Measurements from ENCODE around the gene GEMIN7. TPM values are rescaled to one million over a fixed set of nuclear protein-coding genes. Genes with fewer than 3 reads are reported as not detected.

The GEMIN7 gene
- total RNA-seq, 1 experiment from 2014 or later = 46.0 TPM

DNA sequence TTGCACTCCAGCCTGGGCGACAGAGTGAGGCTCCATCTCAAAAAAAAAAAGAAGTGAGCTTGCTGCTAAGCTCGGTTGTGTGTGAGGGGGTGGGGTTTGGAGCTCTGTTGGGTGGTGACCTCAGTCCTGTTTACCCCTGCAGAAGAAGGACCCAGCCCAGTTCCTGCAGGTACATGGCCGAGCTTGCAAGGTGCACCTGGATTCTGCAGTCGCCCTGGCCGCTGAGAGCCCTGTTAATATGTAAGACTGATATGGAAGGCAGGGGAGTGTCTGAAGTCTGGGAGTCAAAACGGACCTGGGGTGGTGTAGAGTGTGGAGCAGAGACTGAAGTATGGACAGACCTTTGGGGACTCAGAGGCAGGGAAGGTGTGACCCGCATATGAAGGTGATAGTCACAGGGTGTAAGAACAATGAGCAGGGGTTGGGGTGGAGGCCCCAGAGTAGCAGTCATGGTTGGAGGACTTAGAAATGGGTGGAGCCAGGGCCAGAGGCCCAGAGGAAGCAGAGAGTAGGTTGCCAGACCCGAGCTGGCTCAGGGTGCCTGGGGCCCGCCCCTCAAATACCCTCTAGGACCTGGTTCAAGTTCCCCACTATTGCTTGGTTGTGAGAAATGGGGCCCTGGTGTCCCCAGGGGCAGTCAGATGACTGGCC, 27.0 kb upstream of the GEMIN7 start:
- DNase-seq = no peak
- Histone ChIP-seq H4K20me1 (ENCODE audit: control insufficient read depth, insufficient read depth, insufficient read length) (no peaks in the 10 kb centered on the region), H3K56ac (ENCODE audit: insufficient read length, low read depth, low read length) (no peak overlapping the region), H2BK120ac (ENCODE audit: low read depth, low read length, poor library complexity, severe bottlenecking) (no peak overlapping the region), H3K9me3 (ENCODE audit: control insufficient read depth, low read depth, low read length) (no peaks in the 10 kb centered on the region), H2BK12ac (ENCODE audit: insufficient read length, low read depth, low read length) (no peak overlapping the region), H2BK15ac (ENCODE audit: low read depth, low read length) (no peak overlapping the region), H3T11ph (ENCODE audit: low read length) (no peak overlapping the region), H4K8ac (replicated peaks; ENCODE audit: insufficient read length, low read depth, low read length) (no peak overlapping the region), H3K18ac (ENCODE audit: insufficient read length, low read depth, low read length) (no peak overlapping the region), H2AK5ac (ENCODE audit: insufficient read length, low read length) (no peak overlapping the region), H4K5ac (ENCODE audit: insufficient read length, low read depth, low read length) (no peak overlapping the region), H3K23ac (ENCODE audit: insufficient read length, low read depth, low read length) (no peak overlapping the region), H3K27me3 (ENCODE audit: insufficient read depth, low read length) (no peaks in the 10 kb centered on the region), H3K27ac (ENCODE audit: insufficient read length, low read depth, low read length) (no peak overlapping the region), H2AFZ (ENCODE audit: low read length) (no peak overlapping the region), H3K14ac (ENCODE audit: insufficient read depth, low read length) (no peak overlapping the region), H3K4ac (ENCODE audit: low read depth, low read length) (no peak overlapping the region), H2BK20ac (ENCODE audit: low read depth, low read length, poor library complexity, severe bottlenecking) (no peak overlapping the region), H3K23me2 (ENCODE audit: insufficient read length, low read depth, low read length, poor library complexity, severe bottlenecking) (no peaks in the 10 kb centered on the region), H3K9ac (ENCODE audit: extremely low read depth, insufficient read length, low read length) (no peak overlapping the region), H3K79me2 (ENCODE audit: insufficient read depth, low read length) (no peaks in the 10 kb centered on the region; the same call in 1 of the 2 replicates), H2BK5ac (ENCODE audit: insufficient read length, low read length) (no peak overlapping the region), H4K91ac (ENCODE audit: insufficient read length, low read depth, low read length) (no peak overlapping the region), H3K4me2 (ENCODE audit: insufficient read depth, insufficient read length, low read length) (no peak overlapping the region), H3K79me1 (ENCODE audit: insufficient read depth, low read depth, low read length, poor library complexity, severe bottlenecking) (no peaks in the 10 kb centered on the region), H3K4me1 (ENCODE audit: insufficient read depth, low read length) (no peaks in the 10 kb centered on the region)
- TF ChIP-seq, protein P1, sequence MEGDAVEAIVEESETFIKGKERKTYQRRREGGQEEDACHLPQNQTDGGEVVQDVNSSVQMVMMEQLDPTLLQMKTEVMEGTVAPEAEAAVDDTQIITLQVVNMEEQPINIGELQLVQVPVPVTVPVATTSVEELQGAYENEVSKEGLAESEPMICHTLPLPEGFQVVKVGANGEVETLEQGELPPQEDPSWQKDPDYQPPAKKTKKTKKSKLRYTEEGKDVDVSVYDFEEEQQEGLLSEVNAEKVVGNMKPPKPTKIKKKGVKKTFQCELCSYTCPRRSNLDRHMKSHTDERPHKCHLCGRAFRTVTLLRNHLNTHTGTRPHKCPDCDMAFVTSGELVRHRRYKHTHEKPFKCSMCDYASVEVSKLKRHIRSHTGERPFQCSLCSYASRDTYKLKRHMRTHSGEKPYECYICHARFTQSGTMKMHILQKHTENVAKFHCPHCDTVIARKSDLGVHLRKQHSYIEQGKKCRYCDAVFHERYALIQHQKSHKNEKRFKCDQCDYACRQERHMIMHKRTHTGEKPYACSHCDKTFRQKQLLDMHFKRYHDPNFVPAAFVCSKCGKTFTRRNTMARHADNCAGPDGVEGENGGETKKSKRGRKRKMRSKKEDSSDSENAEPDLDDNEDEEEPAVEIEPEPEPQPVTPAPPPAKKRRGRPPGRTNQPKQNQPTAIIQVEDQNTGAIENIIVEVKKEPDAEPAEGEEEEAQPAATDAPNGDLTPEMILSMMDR (conservative IDR thresholded peaks at IDR 0.05) = no peak
- WGBS (ENCODE audit: extremely low coverage, insufficient read length, low lambda C conversion rate) = no CpG with 5 or more reads among the region's 9 CpGs
- peak overlapping the region in 2 of 3 experiments; percentile 10 to 60; a peak in 4 of 7 replicates for H3K27ac Mint-ChIP-seq
- H3K4me3 Mint-ChIP-seq = no peak overlapping the region; a peak in 1 of 5 replicates
- no peaks in the 10 kb centered on the region; a peak in 2 of 4 replicates for H3K4me1 Mint-ChIP-seq
- no peaks in the 10 kb centered on the region; a peak in 1 of 5 replicates for H3K9me3 Mint-ChIP-seq
- no peaks in the 10 kb centered on the region for H3K27me3 Mint-ChIP-seq (ENCODE audit: low read depth)
- H3K36me3 Mint-ChIP-seq (ENCODE audit: insufficient read depth in 1 of 3, low read depth in 3 of 3) = peaks cover 23 to 53% (median 51%) of the 10 kb centered on the region in 3 experiments; a peak in 6 of 7 replicates

Measured in H9 (cell line).